ENCODE data around the gene ASB11.

The ASB11 gene

GRCh38 chrX:15328131-15328530 lies 12.7 kb upstream of the ASB11 start:
- TF ChIP-seq CTCF (IDR thresholded peaks at IDR 0.05; ENCODE audit: borderline replicate concordance, insufficient read depth, low read depth, low read length): no peak
- H3K4me3 ChIP-seq (ENCODE audit: low read depth, low read length): no peak overlapping the region

DNA sequence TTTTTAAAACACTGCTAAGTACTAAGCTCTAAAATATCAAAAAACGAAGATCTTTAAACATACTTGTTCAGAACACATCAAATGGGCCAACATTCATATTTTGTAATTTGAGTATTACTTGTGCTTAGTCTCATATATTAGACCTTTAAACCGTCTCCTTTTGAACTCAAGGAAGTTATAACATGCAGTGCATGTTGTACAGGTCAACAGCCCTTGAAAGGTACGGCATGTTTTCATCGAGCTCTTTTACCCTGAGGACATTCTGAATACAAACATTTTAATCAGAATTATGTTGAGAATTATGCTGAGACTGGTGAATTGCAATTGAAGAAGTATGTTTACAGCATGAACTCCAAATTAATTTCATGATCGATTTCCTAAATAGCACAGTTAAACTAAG lies 7.0 kb upstream of the ASB11 start:
- TF ChIP-seq CTCF (IDR thresholded peaks at IDR 0.05; ENCODE audit: borderline replicate concordance, insufficient read depth, low read depth, low read length): no peak
- no peak overlapping the region for H3K4me3 ChIP-seq (ENCODE audit: low read depth, low read length)

DNA sequence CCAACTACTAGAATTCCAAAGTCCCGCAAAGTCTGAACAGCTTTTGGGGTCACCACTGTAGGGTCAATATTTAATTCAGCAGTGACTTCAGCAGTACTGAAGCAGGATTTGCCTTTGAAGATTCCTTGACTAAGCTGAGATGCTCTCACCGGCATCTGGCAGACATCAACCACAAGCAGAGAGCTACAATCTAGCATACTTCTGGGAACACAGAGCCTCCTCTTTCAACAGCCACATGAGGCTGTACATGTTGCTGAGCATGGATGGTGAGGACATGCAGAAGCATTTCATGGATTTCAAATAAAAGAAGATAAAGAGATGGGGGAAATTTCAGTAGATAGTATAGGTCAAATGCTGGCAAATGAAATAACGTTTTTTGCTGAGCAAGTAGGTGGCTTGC lies 6.6 kb upstream of the ASB11 start:
- no peak overlapping the region for H3K4me3 ChIP-seq (ENCODE audit: low read depth, low read length)
- no peak for TF ChIP-seq CTCF (IDR thresholded peaks at IDR 0.05; ENCODE audit: borderline replicate concordance, insufficient read depth, low read depth, low read length)

DNA sequence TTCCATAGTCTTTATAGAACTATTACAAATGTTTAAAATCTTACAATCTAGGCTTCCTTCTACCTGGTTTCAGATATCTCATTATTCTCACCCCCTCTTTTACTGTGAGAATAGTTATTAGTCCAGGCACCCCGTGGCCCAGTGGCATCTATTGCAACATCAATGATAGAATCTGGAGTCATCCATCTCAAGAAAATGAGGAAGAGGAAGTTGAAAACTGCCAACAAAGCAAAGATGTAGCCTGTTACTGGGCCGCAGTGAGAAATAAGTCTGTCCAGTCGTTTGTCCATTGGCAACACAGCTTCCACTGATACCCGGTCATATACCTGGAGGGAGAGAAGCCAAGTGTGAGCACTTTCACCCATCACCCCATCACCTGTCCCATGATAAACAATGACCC lies 6.0 kb upstream of the ASB11 start:
- no peak for TF ChIP-seq CTCF (IDR thresholded peaks at IDR 0.05; ENCODE audit: borderline replicate concordance, insufficient read depth, low read depth, low read length)
- no peak overlapping the region for H3K4me3 ChIP-seq (ENCODE audit: low read depth, low read length)

DNA sequence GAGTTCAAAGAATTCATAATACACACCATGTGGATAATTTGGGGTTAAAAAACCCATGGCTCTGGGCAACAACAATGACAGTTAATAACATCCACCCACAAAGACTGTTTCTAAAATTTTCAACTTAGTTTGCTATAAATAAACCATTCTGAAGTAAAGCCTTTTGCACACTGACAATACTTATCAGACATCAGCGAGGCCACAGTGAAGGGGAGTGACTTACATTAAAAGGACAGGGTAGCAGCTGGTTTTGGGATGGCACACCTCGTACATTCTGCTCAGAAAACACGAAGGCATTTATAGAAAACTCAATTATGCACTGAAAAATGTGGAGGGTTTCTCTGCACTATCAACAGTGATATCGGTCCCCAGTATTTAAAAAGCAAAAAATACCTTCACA lies 4.9 kb upstream of the ASB11 start:
- no peak for TF ChIP-seq CTCF (IDR thresholded peaks at IDR 0.05; ENCODE audit: borderline replicate concordance, insufficient read depth, low read depth, low read length)
- H3K4me3 ChIP-seq (ENCODE audit: low read depth, low read length): no peak overlapping the region

DNA sequence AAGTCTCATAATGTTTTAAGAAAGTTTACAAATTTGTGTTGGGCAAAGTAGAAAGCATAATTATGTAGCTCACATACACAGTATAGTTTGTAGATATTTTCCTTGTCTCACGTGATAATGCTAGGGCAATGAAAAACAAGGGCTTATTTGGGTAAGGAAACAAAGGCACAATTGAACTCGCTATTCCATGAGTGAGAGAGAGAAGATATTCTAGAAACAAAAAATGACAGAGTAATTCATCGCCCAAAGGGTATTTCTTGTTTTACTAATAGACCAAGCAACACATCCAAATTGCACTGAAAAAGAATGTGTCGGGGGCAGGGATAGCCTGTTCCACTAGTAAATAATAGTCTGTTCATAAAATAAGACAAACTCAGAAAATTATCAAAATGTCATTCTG lies 3.6 kb upstream of the ASB11 start:
- H3K4me3 ChIP-seq (ENCODE audit: low read depth, low read length): no peak overlapping the region
- no peak for TF ChIP-seq CTCF (IDR thresholded peaks at IDR 0.05; ENCODE audit: borderline replicate concordance, insufficient read depth, low read depth, low read length)

DNA sequence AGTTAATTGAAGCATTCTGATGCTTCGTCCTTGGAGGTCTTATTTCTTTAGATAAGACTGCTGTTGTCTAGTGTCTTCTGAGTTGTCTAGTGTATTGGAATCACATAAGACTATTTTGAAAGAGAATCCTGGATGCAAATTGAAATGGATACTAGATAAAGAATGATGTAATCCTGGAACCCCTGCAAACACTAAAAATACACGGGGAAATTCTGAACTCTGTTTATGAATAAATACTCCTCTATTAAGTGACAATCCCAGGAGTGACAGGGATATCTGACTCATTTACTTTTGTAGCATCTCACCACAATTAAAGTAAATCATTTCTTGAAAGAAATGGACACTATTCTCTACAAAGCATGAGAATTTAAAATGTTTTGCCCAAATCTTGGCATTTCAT lies 968 bp downstream of the ASB11 start:
- no peak for TF ChIP-seq CTCF (IDR thresholded peaks at IDR 0.05; ENCODE audit: borderline replicate concordance, insufficient read depth, low read depth, low read length)
- H3K4me3 ChIP-seq (ENCODE audit: low read depth, low read length): no peak overlapping the region

Measured in GM12875 (cell line).